ENCODE data around the gene TMEM106B.

GRCh38 chr7:12244129-12244528, 33.0 kb downstream of the TMEM106B start:
- TF ChIP-seq POLR2A (IDR thresholded peaks at IDR 0.05) (no peak), CTCF (IDR thresholded peaks at IDR 0.05) (peak in 4 of 6 experiments; percentile 28 to 35 (median 30))
